ENCODE results near the gene CFAP46.

Gene CFAP46

DNA sequence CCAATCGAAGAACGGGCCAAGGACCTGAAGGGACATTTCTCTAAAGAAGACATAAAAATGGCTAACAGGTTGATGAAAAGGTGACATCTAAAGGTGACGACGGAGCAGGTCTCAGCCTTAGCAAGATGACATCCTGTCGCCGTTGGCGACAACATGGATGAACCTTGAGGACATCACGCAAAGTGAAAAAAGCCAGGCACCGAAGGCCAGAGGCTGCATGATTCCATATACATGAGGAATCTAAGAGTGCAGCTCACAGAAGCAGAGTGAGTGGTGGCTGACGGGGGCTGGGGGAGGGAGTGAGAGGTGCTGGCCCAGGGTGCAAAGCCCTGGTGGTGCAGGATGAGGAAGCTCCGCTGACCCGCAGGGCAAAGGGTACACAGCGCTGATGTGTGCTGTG, 122.3 kb downstream of the CFAP46 start:
- DNase-seq (ENCODE audit: low read depth): no peak
- TF ChIP-seq, protein P1, sequence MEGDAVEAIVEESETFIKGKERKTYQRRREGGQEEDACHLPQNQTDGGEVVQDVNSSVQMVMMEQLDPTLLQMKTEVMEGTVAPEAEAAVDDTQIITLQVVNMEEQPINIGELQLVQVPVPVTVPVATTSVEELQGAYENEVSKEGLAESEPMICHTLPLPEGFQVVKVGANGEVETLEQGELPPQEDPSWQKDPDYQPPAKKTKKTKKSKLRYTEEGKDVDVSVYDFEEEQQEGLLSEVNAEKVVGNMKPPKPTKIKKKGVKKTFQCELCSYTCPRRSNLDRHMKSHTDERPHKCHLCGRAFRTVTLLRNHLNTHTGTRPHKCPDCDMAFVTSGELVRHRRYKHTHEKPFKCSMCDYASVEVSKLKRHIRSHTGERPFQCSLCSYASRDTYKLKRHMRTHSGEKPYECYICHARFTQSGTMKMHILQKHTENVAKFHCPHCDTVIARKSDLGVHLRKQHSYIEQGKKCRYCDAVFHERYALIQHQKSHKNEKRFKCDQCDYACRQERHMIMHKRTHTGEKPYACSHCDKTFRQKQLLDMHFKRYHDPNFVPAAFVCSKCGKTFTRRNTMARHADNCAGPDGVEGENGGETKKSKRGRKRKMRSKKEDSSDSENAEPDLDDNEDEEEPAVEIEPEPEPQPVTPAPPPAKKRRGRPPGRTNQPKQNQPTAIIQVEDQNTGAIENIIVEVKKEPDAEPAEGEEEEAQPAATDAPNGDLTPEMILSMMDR (IDR thresholded peaks at IDR 0.05; ENCODE audit: control insufficient read depth, insufficient read depth, low read depth, low read length, missing control alignments): no peak
- H3K4me3 ChIP-seq (ENCODE audit: control insufficient read depth, low read depth, low read length): no peak overlapping the region

DNA sequence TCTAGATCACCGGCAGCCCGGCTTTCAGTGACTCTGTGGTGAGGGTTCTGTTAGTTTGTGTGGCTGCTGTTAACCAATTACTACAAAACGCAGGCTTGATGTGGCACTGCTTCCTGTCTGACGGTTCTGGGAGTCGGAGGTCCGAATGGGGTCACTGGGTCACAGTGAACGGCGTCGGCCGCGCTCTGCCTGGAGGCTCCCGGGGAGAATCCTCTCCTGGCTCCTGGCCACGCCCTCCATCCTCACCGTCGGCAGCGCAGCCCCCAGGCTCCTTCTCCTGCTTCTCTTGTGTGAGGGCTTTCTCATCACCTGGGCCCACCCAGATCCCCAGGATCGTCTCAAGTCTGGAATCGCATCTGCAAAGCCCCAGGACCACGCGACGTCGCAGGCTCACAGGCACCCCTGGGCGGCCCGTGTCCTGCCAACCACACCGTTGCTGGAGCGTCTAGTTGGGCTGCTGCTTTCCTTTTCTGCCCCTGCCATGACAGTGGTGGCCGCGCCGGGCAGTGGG, 124.6 kb downstream of the CFAP46 start:
- no peak overlapping the region for H3K4me3 ChIP-seq (ENCODE audit: control insufficient read depth, low read depth, low read length)
- no peak for DNase-seq (ENCODE audit: low read depth)

DNA sequence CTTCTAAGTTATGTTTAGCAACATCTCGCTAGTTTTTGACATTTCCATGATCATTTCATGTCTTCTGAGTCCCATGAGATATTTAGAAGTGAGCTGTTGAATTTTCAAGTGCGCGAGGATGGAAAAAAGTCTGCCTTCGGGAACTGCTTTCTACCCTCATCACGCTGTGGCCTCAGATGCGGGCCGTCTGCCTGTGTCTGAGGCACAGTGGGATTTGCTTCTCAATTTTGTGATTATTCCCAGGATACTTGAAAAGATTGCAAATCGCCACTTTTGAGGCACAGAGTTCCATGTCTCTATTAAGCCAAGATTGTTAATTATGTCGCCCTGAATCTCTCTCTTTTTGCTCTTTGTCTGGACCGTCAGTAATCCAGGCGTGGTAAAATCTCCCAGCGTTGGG, 125.7 kb downstream of the CFAP46 start:
- H3K4me3 ChIP-seq (ENCODE audit: control insufficient read depth, low read depth, low read length): no peak overlapping the region
- DNase-seq (ENCODE audit: low read depth): no peak
- TF ChIP-seq, protein P1 (IDR thresholded peaks at IDR 0.05; ENCODE audit: control insufficient read depth, insufficient read depth, low read depth, low read length, missing control alignments): no peak

More for the DNA sequence above, 124.6 kb downstream of the CFAP46 start:
- TF ChIP-seq, protein P1 (IDR thresholded peaks at IDR 0.05; ENCODE audit: control insufficient read depth, insufficient read depth, low read depth, low read length, missing control alignments): no peak

DNA sequence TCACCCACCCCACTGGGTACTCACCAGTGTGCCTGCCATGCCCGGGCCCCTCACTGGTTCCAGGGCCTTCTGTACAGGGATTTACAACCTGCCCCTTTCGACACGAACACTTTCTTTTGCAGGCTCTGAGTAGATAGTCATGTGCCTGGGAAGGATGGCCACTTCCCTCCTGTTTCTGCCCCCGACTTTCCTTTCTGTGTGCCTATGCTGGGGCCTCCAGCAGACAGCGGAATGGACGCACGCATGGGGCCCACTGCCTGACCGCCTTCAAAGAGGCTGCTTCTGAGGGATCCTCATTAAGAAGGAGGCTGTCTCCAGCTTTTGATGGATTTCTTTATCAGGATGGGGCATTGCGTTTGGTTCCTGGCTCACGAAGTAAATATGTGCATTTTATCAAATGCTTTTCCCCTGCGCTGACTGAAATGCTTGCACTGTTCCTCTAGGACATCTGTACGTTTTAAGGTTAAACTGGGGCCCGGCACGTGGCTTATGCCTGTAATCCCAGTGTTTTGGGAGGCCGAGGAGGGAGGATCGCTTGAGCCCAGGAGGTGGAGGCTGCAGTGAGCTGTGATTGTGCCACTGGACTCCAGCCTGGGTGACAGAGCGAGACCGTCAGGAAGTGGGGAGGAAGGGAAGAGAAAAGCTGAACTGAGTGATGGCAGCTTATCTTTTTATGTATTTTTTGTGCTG, 127.1 kb downstream of the CFAP46 start:
- TF ChIP-seq, protein P1 (IDR thresholded peaks at IDR 0.05; ENCODE audit: control insufficient read depth, insufficient read depth, low read depth, low read length, missing control alignments): no peak
- no peak overlapping the region for H3K4me3 ChIP-seq (ENCODE audit: control insufficient read depth, low read depth, low read length)
- no peak for DNase-seq (ENCODE audit: low read depth)

DNA sequence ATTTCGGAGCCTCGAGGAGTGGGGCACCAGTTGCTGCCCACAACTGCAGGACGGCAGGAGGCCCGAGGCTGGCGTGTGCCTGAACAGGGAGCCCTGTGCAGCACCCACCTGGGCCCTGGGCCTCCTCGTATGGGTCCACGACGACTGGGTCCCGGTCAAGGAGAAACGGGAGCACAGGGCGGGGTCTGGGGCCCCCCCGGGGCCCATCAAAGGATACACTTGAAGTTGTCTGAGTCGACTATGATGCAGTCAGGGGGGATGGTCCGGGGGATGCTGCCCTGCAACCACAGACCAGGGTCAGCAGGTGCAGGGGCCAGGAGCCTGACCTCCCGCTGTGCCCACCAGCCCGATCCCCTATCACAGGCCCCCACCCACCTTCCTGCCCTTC, 127.9 kb downstream of the CFAP46 start:
- TF ChIP-seq, protein P1 (IDR thresholded peaks at IDR 0.05; ENCODE audit: control insufficient read depth, insufficient read depth, low read depth, low read length, missing control alignments): no peak
- no peak for DNase-seq (ENCODE audit: low read depth)
- H3K4me3 ChIP-seq (ENCODE audit: control insufficient read depth, low read depth, low read length): no peak overlapping the region

DNA sequence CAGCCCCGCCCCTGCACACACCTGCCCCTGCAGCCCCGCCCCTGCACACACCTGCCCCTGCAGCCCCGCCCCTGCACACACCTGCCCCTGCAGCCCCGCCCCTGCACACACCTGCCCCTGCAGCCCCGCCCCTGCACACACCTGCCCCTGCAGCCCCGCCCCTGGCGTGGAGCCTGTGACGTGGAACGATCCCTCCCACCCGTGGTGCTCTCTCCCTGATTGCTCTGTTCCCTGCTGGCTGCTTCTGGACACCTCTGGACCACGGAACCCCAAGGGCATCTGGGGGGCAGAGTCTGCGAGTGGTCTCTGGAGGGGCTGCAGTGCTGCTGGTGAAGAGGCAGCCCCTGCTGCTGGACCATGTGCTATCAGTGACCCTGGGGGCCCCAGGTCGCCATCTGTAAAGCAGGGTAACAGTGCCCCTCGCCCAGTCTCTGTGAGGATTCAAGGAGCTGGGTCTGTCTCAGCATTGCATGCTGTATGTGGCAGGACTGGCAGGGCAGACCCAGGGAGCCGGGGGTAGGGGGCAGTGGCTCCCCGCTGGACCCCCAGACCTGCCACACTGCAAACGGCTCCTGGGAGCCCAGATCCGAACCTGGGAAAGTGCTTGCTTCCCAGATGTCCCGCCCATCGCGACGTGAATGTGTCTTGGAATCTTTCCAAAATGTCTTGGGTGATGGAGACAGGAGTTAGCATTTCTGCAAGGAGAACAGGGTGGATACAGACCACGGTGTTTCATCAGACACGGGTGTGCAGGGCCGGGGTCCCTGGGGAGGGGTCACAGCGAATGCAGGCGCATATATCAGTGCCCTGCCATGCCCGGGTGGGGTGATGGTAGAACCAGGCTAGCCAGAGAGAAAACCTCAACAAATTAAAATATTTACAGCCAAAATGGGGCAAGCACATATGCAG, 128.6 kb downstream of the CFAP46 start:
- TF ChIP-seq, protein P1 (IDR thresholded peaks at IDR 0.05; ENCODE audit: control insufficient read depth, insufficient read depth, low read depth, low read length, missing control alignments): no peak
- no peak overlapping the region for H3K4me3 ChIP-seq (ENCODE audit: control insufficient read depth, low read depth, low read length)
- DNase-seq (ENCODE audit: low read depth): no peak
